Measurements from ENCODE around the gene ARID1B. TPM values are rescaled to one million over a fixed set of nuclear protein-coding genes. Genes with fewer than 3 reads are reported as not detected.

ARID1B gene
- total RNA-seq, 1 experiment from 2014 or later: 91.7 TPM

DNA sequence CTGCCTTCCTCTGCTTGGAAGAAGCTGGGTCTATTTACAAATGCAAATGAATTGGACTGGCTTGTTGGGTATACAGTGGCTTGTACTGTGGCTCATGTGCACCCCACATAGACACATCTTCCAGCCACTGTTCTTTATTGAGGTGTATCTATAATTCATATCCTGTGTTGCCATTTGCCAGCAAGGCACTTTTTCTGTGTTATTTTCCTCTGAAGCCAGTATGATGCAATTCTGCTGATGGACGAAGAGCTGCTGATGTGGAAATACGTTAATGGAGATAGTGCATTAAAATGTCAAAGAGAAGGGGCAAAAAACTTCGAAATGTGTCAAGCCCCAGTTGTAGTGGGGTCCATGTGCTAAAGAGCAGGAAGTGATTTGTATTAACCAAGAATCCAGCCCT lies 378.6 kb downstream of the ARID1B start:
- intact Hi-C loops (cut with micrococcal nuclease; ENCODE audit: unreplicated experiment) (no loop called here), in situ Hi-C loops (cut with HindIII; ENCODE audit: low pct_unique_long_range_greater_than_20kb, low sequenced_read_pairs) (no loop called here)
- CTCF ChIA-PET: no interaction called here

DNA sequence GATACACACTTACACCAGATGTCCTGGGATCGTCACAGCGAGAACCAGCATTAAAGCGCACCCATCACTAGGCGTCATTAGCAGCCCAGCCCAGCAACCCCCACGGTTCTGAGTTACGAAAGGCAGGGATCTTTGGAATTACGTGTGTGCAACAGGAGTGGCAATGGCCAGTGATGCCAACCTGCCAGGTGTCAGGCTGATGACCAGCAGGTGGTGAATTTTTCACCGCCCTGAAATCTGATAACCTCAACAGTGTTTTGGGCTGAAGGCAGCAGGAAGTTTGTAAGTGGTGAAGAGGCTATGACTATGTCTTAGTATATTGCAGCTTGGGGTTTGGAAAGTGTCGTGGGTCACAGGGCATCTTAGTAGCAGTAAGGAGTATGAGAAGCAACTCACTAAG lies 380.1 kb downstream of the ARID1B start:
- H3K36me3 ChIP-seq (ENCODE audit: control insufficient read depth, insufficient read depth, low read length): peaks cover 10% of the 10 kb centered on the region
- no TSS peak for BruUV-seq (replicated peaks)
- no peak for TF ChIP-seq SIN3A (IDR thresholded peaks at IDR 0.05; ENCODE audit: borderline replicate concordance, insufficient read depth, low read depth, low read length)
- TF ChIP-seq, protein P1, sequence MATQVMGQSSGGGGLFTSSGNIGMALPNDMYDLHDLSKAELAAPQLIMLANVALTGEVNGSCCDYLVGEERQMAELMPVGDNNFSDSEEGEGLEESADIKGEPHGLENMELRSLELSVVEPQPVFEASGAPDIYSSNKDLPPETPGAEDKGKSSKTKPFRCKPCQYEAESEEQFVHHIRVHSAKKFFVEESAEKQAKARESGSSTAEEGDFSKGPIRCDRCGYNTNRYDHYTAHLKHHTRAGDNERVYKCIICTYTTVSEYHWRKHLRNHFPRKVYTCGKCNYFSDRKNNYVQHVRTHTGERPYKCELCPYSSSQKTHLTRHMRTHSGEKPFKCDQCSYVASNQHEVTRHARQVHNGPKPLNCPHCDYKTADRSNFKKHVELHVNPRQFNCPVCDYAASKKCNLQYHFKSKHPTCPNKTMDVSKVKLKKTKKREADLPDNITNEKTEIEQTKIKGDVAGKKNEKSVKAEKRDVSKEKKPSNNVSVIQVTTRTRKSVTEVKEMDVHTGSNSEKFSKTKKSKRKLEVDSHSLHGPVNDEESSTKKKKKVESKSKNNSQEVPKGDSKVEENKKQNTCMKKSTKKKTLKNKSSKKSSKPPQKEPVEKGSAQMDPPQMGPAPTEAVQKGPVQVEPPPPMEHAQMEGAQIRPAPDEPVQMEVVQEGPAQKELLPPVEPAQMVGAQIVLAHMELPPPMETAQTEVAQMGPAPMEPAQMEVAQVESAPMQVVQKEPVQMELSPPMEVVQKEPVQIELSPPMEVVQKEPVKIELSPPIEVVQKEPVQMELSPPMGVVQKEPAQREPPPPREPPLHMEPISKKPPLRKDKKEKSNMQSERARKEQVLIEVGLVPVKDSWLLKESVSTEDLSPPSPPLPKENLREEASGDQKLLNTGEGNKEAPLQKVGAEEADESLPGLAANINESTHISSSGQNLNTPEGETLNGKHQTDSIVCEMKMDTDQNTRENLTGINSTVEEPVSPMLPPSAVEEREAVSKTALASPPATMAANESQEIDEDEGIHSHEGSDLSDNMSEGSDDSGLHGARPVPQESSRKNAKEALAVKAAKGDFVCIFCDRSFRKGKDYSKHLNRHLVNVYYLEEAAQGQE (IDR thresholded peaks at IDR 0.05; ENCODE audit: insufficient read depth in 1 of 2, low read depth in 2 of 2, low read length in 1 of 2): no peak
- TF ChIP-seq, protein P2, sequence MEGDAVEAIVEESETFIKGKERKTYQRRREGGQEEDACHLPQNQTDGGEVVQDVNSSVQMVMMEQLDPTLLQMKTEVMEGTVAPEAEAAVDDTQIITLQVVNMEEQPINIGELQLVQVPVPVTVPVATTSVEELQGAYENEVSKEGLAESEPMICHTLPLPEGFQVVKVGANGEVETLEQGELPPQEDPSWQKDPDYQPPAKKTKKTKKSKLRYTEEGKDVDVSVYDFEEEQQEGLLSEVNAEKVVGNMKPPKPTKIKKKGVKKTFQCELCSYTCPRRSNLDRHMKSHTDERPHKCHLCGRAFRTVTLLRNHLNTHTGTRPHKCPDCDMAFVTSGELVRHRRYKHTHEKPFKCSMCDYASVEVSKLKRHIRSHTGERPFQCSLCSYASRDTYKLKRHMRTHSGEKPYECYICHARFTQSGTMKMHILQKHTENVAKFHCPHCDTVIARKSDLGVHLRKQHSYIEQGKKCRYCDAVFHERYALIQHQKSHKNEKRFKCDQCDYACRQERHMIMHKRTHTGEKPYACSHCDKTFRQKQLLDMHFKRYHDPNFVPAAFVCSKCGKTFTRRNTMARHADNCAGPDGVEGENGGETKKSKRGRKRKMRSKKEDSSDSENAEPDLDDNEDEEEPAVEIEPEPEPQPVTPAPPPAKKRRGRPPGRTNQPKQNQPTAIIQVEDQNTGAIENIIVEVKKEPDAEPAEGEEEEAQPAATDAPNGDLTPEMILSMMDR (IDR thresholded peaks at IDR 0.05): no peak
- no peak for TF ChIP-seq POLR2AphosphoS5 (IDR thresholded peaks at IDR 0.05; ENCODE audit: low read depth, low read length)
- no peak for TF ChIP-seq TCF7L2 (IDR thresholded peaks at IDR 0.05; ENCODE audit: low read depth, low read length)
- no peaks in the 10 kb centered on the region for H3K27me3 ChIP-seq (ENCODE audit: control insufficient read depth, insufficient read depth, low read length)
- intact Hi-C loops (cut with micrococcal nuclease; ENCODE audit: unreplicated experiment) (no loop called here), in situ Hi-C loops (cut with HindIII; ENCODE audit: low pct_unique_long_range_greater_than_20kb, low sequenced_read_pairs) (no loop called here)
- POLR2A ChIA-PET: no interaction called here
- DNase-seq (ENCODE audit: low read depth, low spot score) (no peak), ATAC-seq (no peak)
- H3K4me1 ChIP-seq (ENCODE audit: control insufficient read depth, insufficient read depth, low read length): no peaks in the 10 kb centered on the region
- H3K27ac ChIP-seq (ENCODE audit: low read length): no peak overlapping the region
- CTCF ChIA-PET: interaction anchor here (0.7 kb wide), 1 partner anchor 124 kb away, joined by 3 read pairs; no protein-coding TSS in a partner anchor
- no peak overlapping the region for H3K4me3 ChIP-seq (ENCODE audit: low read depth in 2 of 2, low read length in 2 of 2)
- no peaks in the 10 kb centered on the region for H3K9me3 ChIP-seq (ENCODE audit: control insufficient read depth, insufficient read depth, low read depth, low read length)

More for the DNA sequence above, 378.6 kb downstream of the ARID1B start:
- POLR2A ChIA-PET: no interaction called here
- TF ChIP-seq SIN3A (IDR thresholded peaks at IDR 0.05; ENCODE audit: borderline replicate concordance, insufficient read depth, low read depth, low read length) (no peak), POLR2AphosphoS5 (IDR thresholded peaks at IDR 0.05; ENCODE audit: low read depth, low read length) (no peak), TCF7L2 (IDR thresholded peaks at IDR 0.05; ENCODE audit: low read depth, low read length) (no peak)
- TF ChIP-seq, protein P2 (IDR thresholded peaks at IDR 0.05): no peak
- TF ChIP-seq, protein P1 (IDR thresholded peaks at IDR 0.05; ENCODE audit: insufficient read depth in 1 of 2, low read depth in 2 of 2, low read length in 1 of 2): no peak
- H3K27ac ChIP-seq (ENCODE audit: low read length): peak overlapping the region; percentile 41; the same call in 1 of the 2 replicates
- BruUV-seq (replicated peaks): no TSS peak
- H3K9me3 ChIP-seq (ENCODE audit: control insufficient read depth, insufficient read depth, low read depth, low read length): no peaks in the 10 kb centered on the region
- H3K27me3 ChIP-seq (ENCODE audit: control insufficient read depth, insufficient read depth, low read length): no peaks in the 10 kb centered on the region
- no peak overlapping the region for H3K4me3 ChIP-seq (ENCODE audit: low read depth in 2 of 2, low read length in 2 of 2)
- H3K36me3 ChIP-seq (ENCODE audit: control insufficient read depth, insufficient read depth, low read length): peaks cover 8% of the 10 kb centered on the region
- ATAC-seq (no peak), DNase-seq (ENCODE audit: low read depth, low spot score) (no peak)
- peaks cover 9% of the 10 kb centered on the region for H3K4me1 ChIP-seq (ENCODE audit: control insufficient read depth, insufficient read depth, low read length)
